Measurements from ENCODE around the gene THADA.
"Not testable (repeated sequence)": the region's sequence is repeated elsewhere in the genome, so short reads cannot be mapped to it uniquely, and the experiment has no call there.

THADA gene

GRCh38 chr2:43604674-43605073 lies 8.8 kb upstream of the THADA start:
- no peak for FAIRE-seq

GRCh38 chr2:43600596-43600995 lies 4.8 kb upstream of the THADA start:
- FAIRE-seq: not testable (repeated sequence)

GRCh38 chr2:43594875-43595274 lies 963 bp downstream of the THADA start:
- FAIRE-seq: no peak

- FAIRE-seq: no peak
These were observed 2.6 kb downstream of the THADA start for GRCh38 chr2:43593254-43593653.

- no peak for FAIRE-seq
These were observed 3.4 kb downstream of the THADA start for GRCh38 chr2:43592443-43592842.

GRCh38 chr2:43585708-43586107 lies 10.1 kb downstream of the THADA start:
- FAIRE-seq: no peak

GRCh38 chr2:43579275-43579981 lies 16.4 kb downstream of the THADA start:
- FAIRE-seq: no peak

- peak; percentile 96 for FAIRE-seq
These were observed 18.6 kb downstream of the THADA start for GRCh38 chr2:43576981-43577892.

GRCh38 chr2:43572244-43572643 lies 23.6 kb downstream of the THADA start:
- no peak for FAIRE-seq

- FAIRE-seq: no peak
These were observed 25.9 kb downstream of the THADA start for GRCh38 chr2:43569921-43570320.

- FAIRE-seq: no peak
These were observed 27.6 kb downstream of the THADA start for GRCh38 chr2:43568228-43568627.

GRCh38 chr2:43566461-43566729 lies 29.4 kb downstream of the THADA start:
- FAIRE-seq: no peak

GRCh38 chr2:43563679-43564078 lies 32.2 kb downstream of the THADA start:
- no peak for FAIRE-seq

GRCh38 chr2:43560231-43560547 lies 35.6 kb downstream of the THADA start:
- FAIRE-seq: no peak

- no peak for FAIRE-seq
These were observed 36.2 kb downstream of the THADA start for GRCh38 chr2:43559391-43560230.

GRCh38 chr2:43557196-43557595 lies 38.6 kb downstream of the THADA start:
- no peak for FAIRE-seq

GRCh38 chr2:43556256-43556655 lies 39.6 kb downstream of the THADA start:
- FAIRE-seq: no peak

GRCh38 chr2:43553341-43553855 lies 42.4 kb downstream of the THADA start:
- no peak for FAIRE-seq

- no peak for FAIRE-seq
These were observed 43.8 kb downstream of the THADA start for GRCh38 chr2:43551990-43552389.

GRCh38 chr2:43548381-43548780 lies 47.5 kb downstream of the THADA start:
- FAIRE-seq: not testable (repeated sequence)

GRCh38 chr2:43542285-43542933 lies 53.4 kb downstream of the THADA start:
- peak; percentile 95 for FAIRE-seq

GRCh38 chr2:43541165-43541564 lies 54.7 kb downstream of the THADA start:
- FAIRE-seq: no peak
